ENCODE results near the gene TNFRSF8. TPM values are rescaled to one million over a fixed set of nuclear protein-coding genes. Genes with fewer than 3 reads are reported as not detected.

TNFRSF8 gene
- total RNA-seq, 1 experiment from 2014 or later = 2.9 TPM

DNA sequence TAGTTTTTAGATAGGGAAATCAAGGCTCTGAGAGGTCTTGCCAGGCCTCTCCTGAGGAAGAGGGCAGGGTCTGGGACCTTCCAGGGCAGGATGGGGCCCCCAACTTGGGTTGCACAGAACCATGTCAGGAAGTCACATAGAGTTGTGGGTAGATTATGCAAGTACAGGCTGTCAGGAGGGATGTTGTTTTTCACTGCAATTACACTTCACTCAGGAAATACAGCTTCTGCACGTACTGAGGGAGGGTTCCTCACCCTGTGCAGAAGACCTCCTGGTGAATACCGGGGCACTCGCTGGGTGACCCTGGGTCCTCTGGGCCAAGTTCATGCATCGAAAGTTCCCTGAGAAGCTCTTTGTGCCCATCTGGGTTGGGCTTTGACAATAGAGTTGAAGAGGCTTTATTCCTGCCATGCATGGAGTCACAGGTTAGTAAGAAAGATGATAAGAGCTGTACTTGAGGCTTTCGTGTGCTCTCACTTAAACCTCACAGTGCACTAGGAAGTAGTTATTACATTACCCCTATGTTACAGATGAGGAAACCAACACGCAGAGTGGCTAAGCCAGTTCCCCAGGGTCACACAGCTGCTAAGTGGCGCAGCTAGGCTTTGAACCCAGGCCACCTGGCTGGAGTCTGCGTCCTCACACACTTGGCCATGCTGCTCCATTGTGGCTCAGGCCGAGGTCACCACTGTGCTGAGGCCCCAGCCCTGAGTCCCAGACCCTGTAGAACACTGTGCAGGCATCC, 87.5 kb downstream of the TNFRSF8 start:
- H3T11ph ChIP-seq (ENCODE audit: low read length) = no peak overlapping the region
- no peak overlapping the region for H3K14ac ChIP-seq (ENCODE audit: insufficient read depth, low read length)
- no peaks in the 10 kb centered on the region for H3K4me1 ChIP-seq (ENCODE audit: insufficient read depth, low read length)
- no peak overlapping the region for H2BK5ac ChIP-seq (ENCODE audit: insufficient read length, low read length)
- H3K4me2 ChIP-seq (ENCODE audit: insufficient read depth, insufficient read length, low read length) = no peak overlapping the region
- H3K9me3 ChIP-seq (ENCODE audit: control insufficient read depth, low read depth, low read length) = no peaks in the 10 kb centered on the region
- no peak overlapping the region for H4K5ac ChIP-seq (ENCODE audit: insufficient read length, low read depth, low read length)
- no peak overlapping the region for H2BK12ac ChIP-seq (ENCODE audit: insufficient read length, low read depth, low read length)
- H3K4ac ChIP-seq (ENCODE audit: low read depth, low read length) = no peak overlapping the region
- H3K79me2 ChIP-seq (ENCODE audit: insufficient read depth, low read length) = no peaks in the 10 kb centered on the region
- TF ChIP-seq CTCF (conservative IDR thresholded peaks at IDR 0.05) = no peak
- no peak overlapping the region for H3K23ac ChIP-seq (ENCODE audit: insufficient read length, low read depth, low read length)
- no peaks in the 10 kb centered on the region; a peak in 1 of 5 replicates for H3K9me3 Mint-ChIP-seq
- no peak overlapping the region for H2BK20ac ChIP-seq (ENCODE audit: low read depth, low read length, poor library complexity, severe bottlenecking)
- H4K91ac ChIP-seq (ENCODE audit: insufficient read length, low read depth, low read length) = no peak overlapping the region
- WGBS (ENCODE audit: extremely low coverage, insufficient read length, low lambda C conversion rate) = no CpG with 5 or more reads among the region's 9 CpGs
- no peak overlapping the region for H2AK5ac ChIP-seq (ENCODE audit: insufficient read length, low read length)
- H4K20me1 ChIP-seq (ENCODE audit: control insufficient read depth, insufficient read depth, insufficient read length) = no peaks in the 10 kb centered on the region
- no peak overlapping the region for H4K8ac ChIP-seq (replicated peaks; ENCODE audit: insufficient read length, low read depth, low read length)
- H2BK120ac ChIP-seq (ENCODE audit: low read depth, low read length, poor library complexity, severe bottlenecking) = no peak overlapping the region
- no peaks in the 10 kb centered on the region for H3K27me3 ChIP-seq (ENCODE audit: insufficient read depth, low read length)
- H3K27ac Mint-ChIP-seq = no peak overlapping the region; a peak in 1 of 7 replicates
- H3K18ac ChIP-seq (ENCODE audit: insufficient read length, low read depth, low read length) = no peak overlapping the region
- H3K9ac ChIP-seq (ENCODE audit: extremely low read depth, insufficient read length, low read length) = no peak overlapping the region
- H3K36me3 Mint-ChIP-seq (ENCODE audit: insufficient read depth in 1 of 3, low read depth in 3 of 3) = no peaks in the 10 kb centered on the region
- no peak overlapping the region for H2BK15ac ChIP-seq (ENCODE audit: low read depth, low read length)
- H3K27me3 Mint-ChIP-seq (ENCODE audit: low read depth) = peaks cover 15% of the 10 kb centered on the region
- peaks cover 9 to 12% of the 10 kb centered on the region in 2 experiments for H3K4me1 Mint-ChIP-seq
- no peaks in the 10 kb centered on the region for H3K23me2 ChIP-seq (ENCODE audit: insufficient read length, low read depth, low read length, poor library complexity, severe bottlenecking)
- no peak for DNase-seq
- no peak overlapping the region for H2AFZ ChIP-seq (ENCODE audit: low read length)
- no peak overlapping the region for H3K27ac ChIP-seq (ENCODE audit: insufficient read length, low read depth, low read length)
- no peaks in the 10 kb centered on the region for H3K79me1 ChIP-seq (ENCODE audit: insufficient read depth, low read depth, low read length, poor library complexity, severe bottlenecking)
- no peak overlapping the region for H3K56ac ChIP-seq (ENCODE audit: insufficient read length, low read depth, low read length)
- no peak overlapping the region for H3K4me3 Mint-ChIP-seq
